GM23338 (cell line): Measurements from ENCODE around the gene VWC2.

Experiments used
- CREB1 ChIP-seq: fragments of 250-450 bp; sonication (Bioruptor Pico); IDR thresholded peaks from 2 replicates; pipeline ENCODE4 v1.5.0; 2020; ENCODE audit warnings: low read depth, mild to moderate bottlenecking, moderate library complexity
- CTCF ChIP-seq, 2 experiments: fragments of 200-600 bp in 1 of 2; sonication (generic) in 1 of 2; conservative IDR thresholded peaks; 2 replicates each; pipeline versions ENCODE4 v1.5.1 to v1.6.1; 2016 to 2017; ENCODE audit warnings: antibody characterized with exemption in 2 of 2, low read depth in 2 of 2, mild to moderate bottlenecking in 2 of 2, moderate library complexity in 1 of 2
- JUNB ChIP-seq: IDR thresholded peaks from one replicate; pipeline ENCODE4 v1.6.1; 2016; ENCODE audit warnings: antibody characterized with exemption; ENCODE audit not compliant: unreplicated experiment
- POLR2AphosphoS5 ChIP-seq: IDR thresholded peaks from 2 replicates; pipeline ENCODE4 v1.6.1; 2016; ENCODE audit warnings: antibody characterized with exemption, low read depth
- REST ChIP-seq: IDR thresholded peaks from one replicate; pipeline ENCODE4 v1.6.1; 2018; ENCODE audit warnings: antibody characterized with exemption; ENCODE audit not compliant: unreplicated experiment

GRCh38 chr7:49803812-49804211 lies 30.4 kb downstream of the VWC2 start:
- TF ChIP-seq CTCF (conservative IDR thresholded peaks at IDR 0.05; ENCODE audit: low read depth in 2 of 2) (no peak), POLR2AphosphoS5 (no peak), CREB1 (CRISPR knock-in tag) (no peak), JUNB (no peak), REST (no peak)
